Body of pancreas (tissue), 4 donors: ENCODE measurements around the gene SLC25A14. TPM values are rescaled to one million over a fixed set of nuclear protein-coding genes. Genes with fewer than 3 reads are reported as not detected.
A peak's percentile ranks its signal among the peaks of the same experiment; 100 is the strongest.

Source experiments
- ATAC-seq: fragments of 150-250 bp; one replicate; pipeline ENCODE4 v1.9.1; 2016
- DNase-seq, 4 donors: peaks; one replicate each; pipeline ENCODE4 v3.0.0-alpha.2; 2019
- H3K27ac ChIP-seq, 4 donors: fragments of 200-600 bp; sonication (generic); 1 replicate in 3 of 4; 2 replicates in 1 of 4; pipeline versions ENCODE4 v1.5.1 to v1.6.1; 2016 to 2019; ENCODE audit warnings: mild to moderate bottlenecking in 1 of 4, mixed read lengths in 1 of 4, moderate library complexity in 1 of 4
- H3K27me3 ChIP-seq, 2 donors: fragments of 200-600 bp; sonication (generic); one replicate each; pipeline ENCODE4 v1.6.0; 2016; ENCODE audit warnings: mild to moderate bottlenecking in 1 of 2
- H3K36me3 ChIP-seq, 2 donors: fragments of 200-600 bp; sonication (generic); replicated peaks in 1 of 2; 2 replicates each; pipeline ENCODE4 v1.5.1; 2016; ENCODE audit warnings: low read depth in 2 of 2; ENCODE audit not compliant: insufficient read depth in 1 of 2
- H3K4me1 ChIP-seq: fragments of 200-600 bp; sonication (generic); one replicate; pipeline ENCODE4 v1.6.0; 2016
- H3K4me3 ChIP-seq, 2 donors: fragments of 200-600 bp; sonication (generic); 1 replicate in 1 of 2; 2 replicates in 1 of 2; pipeline ENCODE4 v1.5.1; 2016 to 2019
- H3K9me3 ChIP-seq, 3 donors: fragments of 200-600 bp; sonication (generic); 1 replicate in 2 of 3; 2 replicates in 1 of 3; pipeline ENCODE4 v1.5.1; 2016
- CTCF ChIP-seq, 7 experiments: fragments of 450-650 bp in 4 of 7; fragments of 200-600 bp in 3 of 7; sonication (generic) in 3 of 7; IDR thresholded peaks; one replicate each; pipeline ENCODE4 v1.5.1; 2016 to 2019; ENCODE audit warnings: antibody characterized with exemption in 7 of 7
- POLR2A ChIP-seq, 3 donors: fragments of 450-650 bp; IDR thresholded peaks; one replicate each; pipeline ENCODE4 v1.6.1; 2016; ENCODE audit warnings: antibody characterized with exemption in 3 of 3, mild to moderate bottlenecking in 2 of 3
- WGBS, 2 donors: methylation state at CpG; one replicate each; pipeline ENCODE4 v1.1.5; 2017; 5-methylcytosine and 5-hydroxymethylcytosine counted together
- intact Hi-C: fragments of 100-400 bp; cut with DNase I; formaldehyde crosslinking; loops from one replicate; pipeline ENCODE4 v1.15.1; 2023
- total RNA-seq, 2 donors: library from RNA; depleted of rRNA; stranded (reverse); fragments of >200 nt; gene quantifications; one replicate each; pipeline ENCODE4 v1.1.0, GENCODE V29; 2016

The SLC25A14 gene
- total RNA-seq, 2 donors from 2014 or later: 10.6 to 18.5 TPM

DNA sequence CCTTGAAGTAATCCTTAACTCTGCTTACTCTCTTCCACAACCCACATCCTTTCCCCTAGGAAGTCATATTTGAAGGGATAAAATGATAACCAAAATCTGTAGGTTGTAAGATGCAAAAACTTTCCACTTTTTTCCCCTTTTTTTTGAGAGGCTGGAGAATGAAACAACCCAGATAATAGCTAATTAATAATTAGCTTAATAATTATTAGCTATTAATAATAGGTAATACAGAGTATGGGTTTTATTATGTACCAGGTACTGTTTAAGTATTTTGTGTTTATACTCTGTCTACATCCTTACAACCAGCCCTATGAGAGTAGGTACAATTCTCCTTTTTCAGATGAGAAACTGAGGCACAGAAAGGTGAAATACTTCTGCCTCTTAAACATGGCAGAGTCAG is 36.4 kb downstream of the SLC25A14 start:
- Histone ChIP-seq H3K4me1 (no peaks in the 10 kb centered on the region), H3K27ac (no peak overlapping the region), H3K4me3 (no peak overlapping the region), H3K36me3 (no peaks in the 10 kb centered on the region), H3K27me3 (no peaks in the 10 kb centered on the region), H3K9me3 (no peaks in the 10 kb centered on the region)
- ATAC-seq (no peak), DNase-seq (no peak)
- TF ChIP-seq POLR2A (IDR thresholded peaks at IDR 0.05): no peak
- TF ChIP-seq CTCF (IDR thresholded peaks at IDR 0.05): no peak
- intact Hi-C loops: no loop called here

DNA sequence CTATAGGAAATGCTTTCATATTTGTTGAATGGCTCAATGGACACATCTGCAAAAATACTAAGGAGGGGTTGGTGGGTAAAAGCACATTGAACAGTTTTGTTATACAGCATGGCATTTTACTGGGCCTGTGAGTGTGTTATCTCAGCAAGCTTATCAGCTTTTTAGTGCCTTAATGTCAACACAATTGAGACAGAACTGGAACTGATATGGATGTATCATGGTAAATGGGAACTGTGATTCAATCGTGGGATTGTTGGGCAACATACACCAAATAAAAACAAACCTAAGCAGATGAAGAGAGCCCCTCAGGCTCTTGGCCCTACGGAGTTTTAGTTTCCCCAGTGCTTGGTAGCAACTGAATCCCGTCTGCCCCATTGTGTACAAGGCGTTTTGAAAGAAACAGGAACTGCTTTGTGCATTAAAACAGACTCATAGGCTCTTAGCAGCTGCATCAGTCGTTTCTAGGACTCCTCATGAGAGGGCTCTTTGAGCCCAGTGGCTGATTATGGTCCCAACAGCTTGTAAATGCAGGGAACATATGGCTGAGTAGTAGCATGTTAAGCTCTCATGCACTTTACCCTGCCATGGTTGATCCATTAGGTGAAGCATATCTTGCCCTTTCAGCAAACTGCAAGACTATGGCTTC is 38.4 kb downstream of the SLC25A14 start:
- Histone ChIP-seq H3K9me3 (no peaks in the 10 kb centered on the region), H3K4me3 (no peak overlapping the region), H3K4me1 (no peaks in the 10 kb centered on the region), H3K27ac (no peak overlapping the region), H3K36me3 (no peaks in the 10 kb centered on the region), H3K27me3 (no peaks in the 10 kb centered on the region)
- DNase-seq (peak in 2 of 4 donors; percentile 7 to 9), ATAC-seq (no peak)
- TF ChIP-seq CTCF (IDR thresholded peaks at IDR 0.05) (no peak), POLR2A (IDR thresholded peaks at IDR 0.05) (no peak)
- intact Hi-C loops: no loop called here
- WGBS, 2 donors: 40 to 45% methylated on average over 2 to 5 of the region's 5 CpGs

DNA sequence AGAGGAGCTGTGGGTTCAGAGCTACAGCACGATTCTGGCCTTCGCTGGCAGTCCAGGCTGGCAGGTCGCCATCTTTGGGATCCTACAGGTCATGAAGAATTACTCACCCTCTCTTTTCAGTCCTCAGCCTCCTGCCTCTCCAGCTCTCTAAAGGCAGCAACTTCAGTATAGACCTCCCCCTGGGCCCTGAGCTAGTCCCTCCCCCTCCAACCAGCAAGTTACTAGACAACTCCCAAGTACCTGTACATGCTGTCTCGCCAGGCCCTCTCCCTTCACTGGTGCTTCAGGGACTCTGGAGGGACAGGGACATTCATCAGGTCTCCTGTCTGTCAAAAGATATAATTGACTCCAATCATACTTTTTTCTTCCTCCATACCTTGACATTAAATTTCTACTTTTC is 45.8 kb downstream of the SLC25A14 start, which contains the start of gene GPR119:
Gene GPR119 (minus strand): TSS at position 155 of the 400 bp plus-strand sequence. CDS start 227 bp downstream, outside the sequence.
- H3K4me3 ChIP-seq: no peak within 1 kb of the TSS
- H3K9me3 ChIP-seq: no peaks in the 10 kb centered on the region
- H3K27ac ChIP-seq: no peak within 1 kb of the TSS
- TF ChIP-seq CTCF (IDR thresholded peaks at IDR 0.05): no peak
- TF ChIP-seq POLR2A (IDR thresholded peaks at IDR 0.05): no peak
- DNase-seq (peak in 3 of 4 donors; percentile 7 to 24 (median 21)), ATAC-seq (no peak)
- H3K36me3 ChIP-seq: no peaks in the 10 kb centered on the region
- H3K27me3 ChIP-seq: no peaks in the 10 kb centered on the region
- H3K4me1 ChIP-seq: no peaks in the 10 kb centered on the region
- WGBS, 2 donors: 51 to 89% methylated on average over 1 to 2 of the region's 4 CpGs
- intact Hi-C loops: no loop called here

DNA sequence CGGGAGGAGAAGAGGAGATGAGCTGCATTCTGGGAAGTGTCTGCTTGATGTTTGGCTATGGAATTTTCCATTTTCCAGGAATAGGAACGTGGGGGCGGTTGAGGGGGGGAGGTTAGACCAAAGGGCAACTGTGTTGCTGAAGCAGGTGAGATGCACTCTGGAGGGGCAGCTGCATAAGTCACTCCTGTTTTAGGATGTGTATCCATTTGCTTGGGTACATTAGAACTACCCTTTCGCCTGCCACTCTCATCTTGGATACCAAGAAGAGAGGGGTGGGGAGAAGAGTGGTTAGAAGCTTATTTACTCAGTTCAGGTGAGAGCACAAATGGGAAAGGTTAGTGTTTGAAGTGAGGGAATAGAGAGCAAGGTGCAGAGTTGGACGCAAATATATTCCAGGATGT is 46.7 kb downstream of the SLC25A14 start:
- no peak for ATAC-seq
- WGBS, 2 donors: 62 to 64% methylated on average over 4 to 5 of the region's 5 CpGs
- TF ChIP-seq CTCF (IDR thresholded peaks at IDR 0.05) (no peak), POLR2A (IDR thresholded peaks at IDR 0.05) (no peak)

More for the DNA sequence above, 46.7 kb downstream of the SLC25A14 start:
- Histone ChIP-seq H3K9me3 (no peaks in the 10 kb centered on the region), H3K4me1 (no peaks in the 10 kb centered on the region), H3K27me3 (no peaks in the 10 kb centered on the region), H3K4me3 (no peak overlapping the region), H3K36me3 (no peaks in the 10 kb centered on the region), H3K27ac (no peak overlapping the region)
- intact Hi-C loops: no loop called here
- DNase-seq: no peak
